B cell (primary cell): Measurements from ENCODE around the gene CHCHD3. TPM values are rescaled to one million over a fixed set of nuclear protein-coding genes. Genes with fewer than 3 reads are reported as not detected.

Source experiments
- ATAC-seq: fragments of 200-7000 bp; cut with Tn5 transposase; one replicate; pipeline ENCODE4 v1.10.0; 2021; ENCODE audit warnings: low read depth, mild to moderate bottlenecking, moderate number of reproducible peaks, moderate library complexity
- CTCF ChIA-PET: fragments of 350-600 bp; sonication (Branson Sonifier 250); formaldehyde crosslinking; loops from one replicate; lab custom pipeline; 2021; ENCODE audit warnings: antibody characterized with exemption, inconsistent platforms; lab: Charles Lee
- POLR2A ChIA-PET: fragments of 350-600 bp; sonication (Branson Sonifier 250); formaldehyde crosslinking; loops from one replicate; lab custom pipeline; 2021; ENCODE audit warnings: antibody characterized with exemption; lab: Charles Lee
- DNase-seq: peaks from one replicate; pipeline ENCODE4 v3.0.0; 2013
- H2AFZ ChIP-seq: 2 replicates; pipeline ENCODE4 v1.6.1; 2012; ENCODE audit warnings: mild to moderate bottlenecking, low read depth, low read length; ENCODE audit not compliant: insufficient read depth, poor library complexity, severe bottlenecking
- H3K27ac ChIP-seq, 2 donors: 1 replicate in 1 of 2; 2 replicates in 1 of 2; pipeline ENCODE4 v1.5.1; 2012 to 2013; ENCODE audit warnings: low read length in 2 of 2, mild to moderate bottlenecking in 2 of 2, moderate library complexity in 1 of 2
- H3K27me3 ChIP-seq, 4 experiments: fragments of 200-600 bp in 1 of 4; sonication (generic) in 1 of 4; replicated peaks in 1 of 4; 1 replicate in 2 of 4; 2 replicates in 2 of 4; pipeline versions ENCODE4 v1.6.1 to v1.7.0; 2013 to 2016; ENCODE audit warnings: low read length in 3 of 4, mild to moderate bottlenecking in 2 of 4, mixed read lengths in 1 of 4, moderate library complexity in 1 of 4; ENCODE audit not compliant: insufficient read depth in 4 of 4, control insufficient read depth in 3 of 4; ENCODE audit errors: control extremely low read depth in 1 of 4
- H3K36me3 ChIP-seq, 2 experiments: replicated peaks in 1 of 2; 1 replicate in 1 of 2; 2 replicates in 1 of 2; pipeline versions ENCODE4 v1.6.1 to v1.7.1; 2013; ENCODE audit warnings: low read length in 1 of 2; ENCODE audit not compliant: insufficient read depth in 2 of 2, control insufficient read depth in 1 of 2; ENCODE audit errors: control extremely low read depth in 1 of 2, extremely low read depth in 1 of 2
- H3K4me1 ChIP-seq, 2 donors: fragments of 200-600 bp in 1 of 2; sonication (generic) in 1 of 2; 1 replicate in 1 of 2; 2 replicates in 1 of 2; pipeline versions ENCODE4 v1.5.1 to v1.6.1; 2013 to 2017; ENCODE audit warnings: low read length in 2 of 2; ENCODE audit not compliant: control insufficient read depth in 2 of 2, insufficient read depth in 2 of 2
- H3K4me2 ChIP-seq: replicated peaks from 2 replicates; pipeline ENCODE3; 2012; ENCODE audit warnings: mild to moderate bottlenecking, low read depth, low read length; ENCODE audit not compliant: poor library complexity, severe bottlenecking
- H3K4me3 ChIP-seq, 5 experiments: fragments of 200-600 bp in 1 of 5; sonication (generic) in 1 of 5; 1 replicate in 3 of 5; 2 replicates in 2 of 5; pipeline versions ENCODE4 v1.5.1 to v1.7.0; 2011 to 2016; ENCODE audit warnings: low read length in 4 of 5, mild to moderate bottlenecking in 4 of 5, low read depth in 2 of 5, control low read depth in 1 of 5, moderate library complexity in 1 of 5; ENCODE audit not compliant: insufficient read depth in 1 of 5; ENCODE audit errors: control extremely low read depth in 1 of 5, extremely low read depth in 1 of 5
- H3K79me2 ChIP-seq: fragments of 200-600 bp; sonication (generic); one replicate; pipeline ENCODE4 v1.6.0; 2016; ENCODE audit warnings: low read length; ENCODE audit not compliant: control insufficient read depth, insufficient read depth
- H3K9ac ChIP-seq: fragments of 200-600 bp; sonication (generic); 2 replicates; pipeline ENCODE4 v1.6.1; 2017; ENCODE audit warnings: mild to moderate bottlenecking, low read length, moderate library complexity
- H3K9me3 ChIP-seq, 3 donors: one replicate each; pipeline versions ENCODE4 v1.6.1 to v1.7.1; 2013; ENCODE audit warnings: low read length in 2 of 3; ENCODE audit not compliant: control insufficient read depth in 2 of 3, insufficient read depth in 1 of 3; ENCODE audit errors: control extremely low read depth in 1 of 3
- H4K20me1 ChIP-seq: 2 replicates; pipeline ENCODE4 v1.6.0; 2012; ENCODE audit warnings: mild to moderate bottlenecking, low read length; ENCODE audit not compliant: insufficient read depth, control insufficient read depth, poor library complexity, severe bottlenecking
- H3K27ac Mint-ChIP-seq: one replicate; pipeline ENCODE4 v1.8.0; 2021; ENCODE audit warnings: mixed read lengths
- H3K27me3 Mint-ChIP-seq: one replicate; pipeline ENCODE4 v1.8.0; 2021; ENCODE audit warnings: mixed read lengths
- H3K4me1 Mint-ChIP-seq: one replicate; pipeline ENCODE4 v1.8.0; 2021; ENCODE audit warnings: mixed read lengths
- H3K4me3 Mint-ChIP-seq: one replicate; pipeline ENCODE4 v1.8.0; 2021; ENCODE audit warnings: mixed read lengths
- H3K9me3 Mint-ChIP-seq: one replicate; pipeline ENCODE4 v1.8.0; 2022; ENCODE audit warnings: mixed read lengths; ENCODE audit not compliant: insufficient read depth
- CTCF ChIP-seq: fragments of 200-600 bp; IDR thresholded peaks from one replicate; pipeline ENCODE4 v1.8.0; 2022; ENCODE audit warnings: antibody characterized with exemption, mild to moderate bottlenecking
- EZH2 ChIP-seq: IDR thresholded peaks from 2 replicates; pipeline ENCODE4 v1.6.1; 2012; ENCODE audit warnings: borderline replicate concordance, low read depth, mild to moderate bottlenecking, moderate library complexity, low read length; ENCODE audit not compliant: insufficient read depth, poor library complexity, severe bottlenecking
- WGBS: methylation state at CpG from one replicate; pipeline ENCODE4 v1.1.5; 2013; ENCODE audit warnings: missing lambda C conversion rate; ENCODE audit not compliant: insufficient coverage; 5-methylcytosine and 5-hydroxymethylcytosine counted together
- intact Hi-C: fragments of 100-400 bp; cut with micrococcal nuclease; formaldehyde crosslinking; loops from one replicate; pipeline ENCODE4 v1.10.0; 2022
- polyA plus RNA-seq: library from polyadenylated mRNA; depleted of rRNA; stranded (reverse); fragments of >200 nt; gene quantifications from 2 replicates; pipeline ENCODE4 v1.2.3, GENCODE V29; 2012
- total RNA-seq, 2 donors: library from RNA; stranded (reverse); fragments of 120-200 nt in 1 of 2; gene quantifications; 1 replicate in 1 of 2; 2 replicates in 1 of 2; pipeline versions ENCODE4 v1.2.3 to v1.2.4, GENCODE V29; 2013 to 2022

The CHCHD3 gene
- total and polyA plus RNA-seq, 2 donors (not counting 1 experiment from before 2014, with no cell fraction given), result 20.1 to 38.4 TPM

DNA sequence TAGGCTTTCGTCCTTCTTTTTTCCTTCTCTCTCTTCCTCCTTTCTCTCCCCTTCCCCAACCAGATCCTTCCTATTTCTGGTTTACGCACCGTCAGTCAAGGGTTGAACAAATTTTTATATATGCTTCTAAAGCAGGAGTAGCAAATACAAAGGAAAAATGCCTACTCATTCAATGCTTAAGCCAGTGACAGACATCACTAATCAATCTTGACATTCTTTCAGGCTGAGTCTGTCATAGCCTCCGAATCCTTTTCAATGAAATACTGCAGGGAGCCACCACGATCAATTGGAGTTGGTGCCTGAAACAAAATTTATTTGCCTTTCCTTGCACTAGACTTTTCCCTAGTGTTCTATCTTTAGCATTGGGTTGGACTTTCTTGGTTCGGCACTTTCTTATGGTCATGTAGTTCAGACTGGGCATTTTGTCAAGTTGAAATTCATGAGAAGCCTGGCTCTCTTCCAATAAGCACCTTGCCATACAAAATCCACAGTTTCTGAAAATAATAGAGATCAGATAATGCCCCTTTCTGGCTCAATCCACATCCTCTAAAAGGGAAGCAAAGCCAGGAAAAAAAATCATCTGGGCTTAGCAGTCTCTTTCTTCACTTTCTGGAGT lies 266.1 kb downstream of the CHCHD3 start:
- no peak for TF ChIP-seq CTCF
- no peak for TF ChIP-seq EZH2
- POLR2A ChIA-PET, result no interaction called here
- no peak overlapping the region for H2AFZ ChIP-seq
- no peaks in the 10 kb centered on the region for H3K9me3 ChIP-seq
- no peaks in the 10 kb centered on the region for H3K27me3 ChIP-seq
- H3K4me3 Mint-ChIP-seq, result no peak overlapping the region
- DNase-seq (no peak), ATAC-seq (no peak)
- no peak overlapping the region for H3K9ac ChIP-seq
- H3K4me2 ChIP-seq, result no peak overlapping the region
- WGBS, result 100% methylated on average over 2 of the region's 6 CpGs
- peaks cover 4 to 8% of the 10 kb centered on the region in 2 experiments for H3K36me3 ChIP-seq
- H3K27ac ChIP-seq, result no peak overlapping the region
- intact Hi-C loops, result no loop called here
- H3K9me3 Mint-ChIP-seq, result no peaks in the 10 kb centered on the region
- H3K4me1 ChIP-seq, result no peaks in the 10 kb centered on the region
- no peak overlapping the region for H3K4me3 ChIP-seq
- no peak overlapping the region for H3K27ac Mint-ChIP-seq
- H3K4me1 Mint-ChIP-seq, result no peaks in the 10 kb centered on the region
- no peaks in the 10 kb centered on the region for H4K20me1 ChIP-seq
- H3K79me2 ChIP-seq, result no peaks in the 10 kb centered on the region
- no peaks in the 10 kb centered on the region for H3K27me3 Mint-ChIP-seq
- CTCF ChIA-PET, result no interaction called here

- Histone ChIP-seq H3K27ac (no peak overlapping the region), H3K4me1 (no peaks in the 10 kb centered on the region), H3K27me3 (no peaks in the 10 kb centered on the region), H3K4me3 (no peak overlapping the region), H3K36me3 (peaks cover 4 to 8% of the 10 kb centered on the region in 2 experiments), H2AFZ (no peak overlapping the region), H3K9ac (no peak overlapping the region), H3K9me3 (no peaks in the 10 kb centered on the region), H3K79me2 (no peaks in the 10 kb centered on the region), H4K20me1 (no peaks in the 10 kb centered on the region), H3K4me2 (no peak overlapping the region)
- Mint-ChIP-seq H3K4me3 (no peak overlapping the region), H3K27me3 (no peaks in the 10 kb centered on the region), H3K27ac (no peak overlapping the region), H3K4me1 (no peaks in the 10 kb centered on the region), H3K9me3 (no peaks in the 10 kb centered on the region)
- POLR2A ChIA-PET, result no interaction called here
- ATAC-seq (no peak), DNase-seq (no peak)
- CTCF ChIA-PET, result no interaction called here
- intact Hi-C loops, result no loop called here
- TF ChIP-seq EZH2 (no peak), CTCF (no peak)
These were observed 266.8 kb downstream of the CHCHD3 start for GRCh38 chr7:132815130-132815529.
